Endothelial cell of umbilical vein (primary cell): ENCODE measurements around the gene LEMD1. TPM values are rescaled to one million over a fixed set of nuclear protein-coding genes. Genes with fewer than 3 reads are reported as not detected.

Experiments used
- BruUV-seq: library from RNA; stranded (reverse); fragments of 400-500 nt; replicated peaks from 2 replicates; lab custom pipeline; 2021; lab: Mats Ljungman, UMichigan
- CTCF ChIA-PET: fragments of 300-600, 350-600 bp; sonication (Branson Sonifier 250); formaldehyde crosslinking; loops from one replicate; lab custom pipeline; 2021; ENCODE audit warnings: antibody characterized with exemption, inconsistent platforms; lab: Charles Lee
- POLR2A ChIA-PET: fragments of 300-600, 350-600 bp; sonication (Branson Sonifier 250); formaldehyde crosslinking; loops from one replicate; lab custom pipeline; 2021; ENCODE audit warnings: antibody characterized with exemption, inconsistent platforms; lab: Charles Lee
- DNase-seq: peaks from one replicate; pipeline ENCODE4 v3.0.0-alpha.2; 2011; ENCODE audit warnings: low read depth, low spot score
- FAIRE-seq: peaks from 2 replicates; lab custom pipeline; 2011; peaks lifted over from hg19 to GRCh38; lab: Jason Lieb, UNC
- H2AFZ ChIP-seq: 2 replicates; pipeline ENCODE4 v1.6.0; 2012; ENCODE audit warnings: low read depth, low read length, control low read depth, inconsistent platforms
- H3K27ac ChIP-seq: 2 replicates; pipeline ENCODE4 v1.5.1; 2011; ENCODE audit warnings: low read depth, mild to moderate bottlenecking, control low read depth, low read length, moderate library complexity; ENCODE audit not compliant: insufficient read depth
- H3K27me3 ChIP-seq, 2 experiments: 2 replicates each; pipeline versions ENCODE4 v1.6.0 to v1.6.1; 2011; ENCODE audit warnings: low read length in 2 of 2, mixed read lengths in 1 of 2; ENCODE audit not compliant: control insufficient read depth in 2 of 2, insufficient read depth in 2 of 2
- H3K36me3 ChIP-seq, 2 experiments: 2 replicates in 1 of 2; 3 replicates in 1 of 2; pipeline ENCODE4 v1.5.1; 2011; ENCODE audit warnings: low read length in 2 of 2, mild to moderate bottlenecking in 1 of 2, moderate library complexity in 1 of 2; ENCODE audit not compliant: control insufficient read depth in 2 of 2, insufficient read depth in 2 of 2; ENCODE audit errors: extremely low read depth in 1 of 2
- H3K4me1 ChIP-seq: 3 replicates; pipeline ENCODE4 v1.5.1; 2011; ENCODE audit warnings: mild to moderate bottlenecking, low read length; ENCODE audit not compliant: control insufficient read depth, insufficient read depth; ENCODE audit errors: extremely low read depth
- H3K4me2 ChIP-seq: 2 replicates; pipeline ENCODE4 v1.6.1; 2011; ENCODE audit warnings: low read length, control low read depth, mixed read lengths; ENCODE audit not compliant: insufficient read depth
- H3K4me3 ChIP-seq, 3 experiments: fragments of 200-600 bp in 1 of 3; sonication (generic), shearing (Covaris generic) in 1 of 3; replicated peaks in 1 of 3; 2 replicates each; pipeline ENCODE4 v1.5.1; 2011 to 2016; ENCODE audit warnings: control low read depth in 3 of 3, low read length in 3 of 3, mild to moderate bottlenecking in 2 of 3, inconsistent platforms in 1 of 3, low read depth in 1 of 3, moderate library complexity in 1 of 3; ENCODE audit not compliant: insufficient read depth in 1 of 3
- H3K79me2 ChIP-seq: 2 replicates; pipeline ENCODE4 v1.6.0; 2012; ENCODE audit warnings: low read length, inconsistent platforms; ENCODE audit not compliant: control insufficient read depth, insufficient read depth
- H3K9ac ChIP-seq: replicated peaks from 2 replicates; pipeline ENCODE3; 2011; ENCODE audit warnings: low read length, control low read depth; ENCODE audit not compliant: insufficient read depth; ENCODE audit errors: extremely low read depth
- H3K9me1 ChIP-seq: replicated peaks from 3 replicates; pipeline ENCODE4 v1.6.0; 2011; ENCODE audit warnings: mild to moderate bottlenecking, low read length; ENCODE audit not compliant: control insufficient read depth, insufficient read depth; ENCODE audit errors: extremely low read depth
- H3K9me3 ChIP-seq: replicated peaks from 2 replicates; pipeline ENCODE4 v1.5.1; 2012; ENCODE audit warnings: low read length, inconsistent platforms; ENCODE audit not compliant: control insufficient read depth, insufficient read depth
- H4K20me1 ChIP-seq: replicated peaks from 2 replicates; pipeline ENCODE3; 2011; ENCODE audit warnings: mild to moderate bottlenecking, low read length; ENCODE audit not compliant: control insufficient read depth, insufficient read depth; ENCODE audit errors: extremely low read depth
- EZH2 ChIP-seq: IDR thresholded peaks from 2 replicates; pipeline ENCODE4 v1.6.1; 2012; ENCODE audit warnings: borderline replicate concordance, low read depth, mild to moderate bottlenecking, moderate library complexity, low read length, inconsistent platforms; ENCODE audit not compliant: severe bottlenecking
- FOS ChIP-seq: IDR thresholded peaks from 2 replicates; pipeline ENCODE4 v1.6.1; 2011; ENCODE audit warnings: mild to moderate bottlenecking, low read length, moderate library complexity, borderline replicate concordance; ENCODE audit not compliant: insufficient read depth
- GATA2 ChIP-seq: IDR thresholded peaks from 2 replicates; pipeline ENCODE4 v1.7.0; 2011; ENCODE audit warnings: low read depth, mild to moderate bottlenecking, moderate library complexity, mixed read lengths, low read length; ENCODE audit not compliant: insufficient read length, insufficient read depth
- JUN ChIP-seq: IDR thresholded peaks from 2 replicates; pipeline ENCODE4 v1.6.1; 2011; ENCODE audit warnings: borderline replicate concordance, low read depth; ENCODE audit not compliant: insufficient read length, insufficient read depth
- MYC ChIP-seq: IDR thresholded peaks from one replicate; pipeline ENCODE4 v1.6.1; 2011; ENCODE audit warnings: mild to moderate bottlenecking, low read depth, low read length
- POLR2A ChIP-seq: IDR thresholded peaks from 2 replicates; pipeline ENCODE4 v1.6.1; 2012; ENCODE audit warnings: low read depth, mild to moderate bottlenecking, control low read depth, low read length
- POLR2AphosphoS5 ChIP-seq: IDR thresholded peaks from 2 replicates; pipeline ENCODE4 v1.6.1; 2012; ENCODE audit warnings: low read depth, mild to moderate bottlenecking, control low read depth, low read length, moderate library complexity; ENCODE audit not compliant: insufficient read depth
- dilution Hi-C: fragments of 300-500 bp; cut with MboI; formaldehyde crosslinking; loops from one replicate; pipeline ENCODE4 v1.15.0; 2019; ENCODE audit warnings: low sequenced_read_pairs; ENCODE audit not compliant: extremely low pct_ligation_motif_present
- intact Hi-C: fragments of 100-400 bp; cut with micrococcal nuclease; formaldehyde crosslinking; loops from one replicate; pipeline ENCODE4 v1.10.0; 2022
- polyA plus RNA-seq, 4 experiments: library from polyadenylated mRNA; depleted of rRNA in 3 of 4; stranded (reverse) in 3 of 4; unstranded in 1 of 4; fragments of >200 nt; gene quantifications; 2 replicates each; pipeline versions ENCODE4 v1.2.1 to v1.2.3, GENCODE V29; 2011 to 2012; ENCODE audit warnings: missing spikeins in 1 of 4
- total RNA-seq: library from RNA; stranded (reverse); gene quantifications from 2 replicates; pipeline ENCODE4 v1.2.3, GENCODE V29; 2021
- TF ChIP-seq, protein P1 (sequence below), 2 donors: IDR thresholded peaks; 1 replicate in 1 of 2; 2 replicates in 1 of 2; pipeline ENCODE4 v1.5.1; 2011; ENCODE audit warnings: low read length in 2 of 2, mild to moderate bottlenecking in 2 of 2, moderate library complexity in 2 of 2, control low read depth in 1 of 2, inconsistent platforms in 1 of 2, low read depth in 1 of 2; ENCODE audit not compliant: insufficient read depth in 1 of 2; ENCODE audit errors: extremely low read depth in 1 of 2
- TF ChIP-seq, protein P2 (sequence below): IDR thresholded peaks from 2 replicates; pipeline ENCODE4 v1.6.1; 2011; ENCODE audit not compliant: insufficient read depth, insufficient read length

Gene LEMD1
- total and polyA plus RNA-seq, 2 donors (not counting 3 experiments of a cell fraction or from before 2014, with no cell fraction given) = not detected

DNA sequence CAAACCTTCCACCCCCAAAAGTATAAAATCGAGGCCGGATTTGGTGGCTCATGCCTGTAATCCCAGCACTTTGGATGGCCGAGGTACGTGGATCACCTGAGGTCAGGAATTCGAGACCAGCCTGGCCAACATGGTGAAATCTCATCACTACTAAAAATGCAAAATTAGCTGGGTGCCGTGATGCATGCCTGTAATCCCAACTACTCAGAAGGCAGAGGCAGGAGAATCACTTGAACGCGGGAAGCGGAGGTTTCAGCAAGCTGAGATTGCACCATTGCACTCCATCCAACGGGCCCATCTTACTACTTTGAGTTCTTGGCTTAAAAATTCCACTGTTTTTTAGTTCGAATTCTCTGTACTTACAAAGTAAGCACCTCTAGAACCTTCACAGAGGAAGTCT is 76.1 kb downstream of the LEMD1 start:
- H3K27me3 ChIP-seq = peaks cover 60 to 74% of the 10 kb centered on the region in 2 experiments
- BruUV-seq = no TSS peak
- no peaks in the 10 kb centered on the region for H3K9me1 ChIP-seq
- no peak overlapping the region for H3K27ac ChIP-seq
- DNase-seq (no peak), FAIRE-seq (no peak)
- no peaks in the 10 kb centered on the region for H3K9me3 ChIP-seq
- no peak overlapping the region for H2AFZ ChIP-seq
- dilution Hi-C loops (no loop called here), intact Hi-C loops (no loop called here)
- ChIA-PET POLR2A (no interaction called here), CTCF (interaction anchor here (0.9 to 4.9 kb wide), 5 partner anchors 8 to 139 kb away, joined by 4 to 23 read pairs (median 6); no protein-coding TSS in a partner anchor)
- no peaks in the 10 kb centered on the region for H3K79me2 ChIP-seq
- H4K20me1 ChIP-seq = no peaks in the 10 kb centered on the region
- H3K4me2 ChIP-seq = no peak overlapping the region
- TF ChIP-seq, protein P1, sequence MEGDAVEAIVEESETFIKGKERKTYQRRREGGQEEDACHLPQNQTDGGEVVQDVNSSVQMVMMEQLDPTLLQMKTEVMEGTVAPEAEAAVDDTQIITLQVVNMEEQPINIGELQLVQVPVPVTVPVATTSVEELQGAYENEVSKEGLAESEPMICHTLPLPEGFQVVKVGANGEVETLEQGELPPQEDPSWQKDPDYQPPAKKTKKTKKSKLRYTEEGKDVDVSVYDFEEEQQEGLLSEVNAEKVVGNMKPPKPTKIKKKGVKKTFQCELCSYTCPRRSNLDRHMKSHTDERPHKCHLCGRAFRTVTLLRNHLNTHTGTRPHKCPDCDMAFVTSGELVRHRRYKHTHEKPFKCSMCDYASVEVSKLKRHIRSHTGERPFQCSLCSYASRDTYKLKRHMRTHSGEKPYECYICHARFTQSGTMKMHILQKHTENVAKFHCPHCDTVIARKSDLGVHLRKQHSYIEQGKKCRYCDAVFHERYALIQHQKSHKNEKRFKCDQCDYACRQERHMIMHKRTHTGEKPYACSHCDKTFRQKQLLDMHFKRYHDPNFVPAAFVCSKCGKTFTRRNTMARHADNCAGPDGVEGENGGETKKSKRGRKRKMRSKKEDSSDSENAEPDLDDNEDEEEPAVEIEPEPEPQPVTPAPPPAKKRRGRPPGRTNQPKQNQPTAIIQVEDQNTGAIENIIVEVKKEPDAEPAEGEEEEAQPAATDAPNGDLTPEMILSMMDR (IDR thresholded peaks at IDR 0.05; ENCODE audit: extremely low read depth in 1 of 2, insufficient read depth in 1 of 2, low read depth in 1 of 2, low read length in 2 of 2) = no peak
- TF ChIP-seq, protein P2, sequence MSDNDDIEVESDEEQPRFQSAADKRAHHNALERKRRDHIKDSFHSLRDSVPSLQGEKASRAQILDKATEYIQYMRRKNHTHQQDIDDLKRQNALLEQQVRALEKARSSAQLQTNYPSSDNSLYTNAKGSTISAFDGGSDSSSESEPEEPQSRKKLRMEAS = no peak
- TF ChIP-seq POLR2A (no peak), POLR2AphosphoS5 (no peak), GATA2 (no peak), MYC (no peak), EZH2 (no peak), FOS (no peak), JUN (no peak)
- H3K4me1 ChIP-seq = no peaks in the 10 kb centered on the region
- H3K9ac ChIP-seq = no peak overlapping the region
- no peak overlapping the region for H3K4me3 ChIP-seq
- H3K36me3 ChIP-seq = no peaks in the 10 kb centered on the region
